GM23248 (cell line): Measurements from ENCODE around the gene SLC66A1. TPM values are rescaled to one million over a fixed set of nuclear protein-coding genes. Genes with fewer than 3 reads are reported as not detected.
A peak's percentile ranks its signal among the peaks of the same experiment; 100 is the strongest.

ENCODE experiments used
- DNase-seq: peaks from one replicate; pipeline ENCODE4 v3.0.0-alpha.2; 2015
- H2AFZ ChIP-seq: fragments of 200-600 bp; sonication (generic); 2 replicates; pipeline ENCODE4 v1.6.1; 2016; ENCODE audit warnings: antibody characterized with exemption
- H3F3A ChIP-seq: fragments of 200-600 bp; sonication (generic); 2 replicates; pipeline ENCODE4 v1.6.1; 2016; ENCODE audit warnings: mild to moderate bottlenecking, antibody characterized with exemption, mixed run types; ENCODE audit not compliant: insufficient read depth
- H3K27ac ChIP-seq: fragments of 200-600 bp; sonication (generic); 2 replicates; pipeline ENCODE4 v1.5.1; 2016; ENCODE audit warnings: mild to moderate bottlenecking
- H3K27me3 ChIP-seq: fragments of 200-600 bp; sonication (generic); replicated peaks from 2 replicates; pipeline ENCODE4 v1.6.1; 2016; ENCODE audit warnings: mild to moderate bottlenecking; ENCODE audit not compliant: insufficient read depth
- H3K36me3 ChIP-seq: fragments of 200-600 bp; sonication (generic); 2 replicates; pipeline ENCODE4 v1.6.1; 2016; ENCODE audit warnings: low read depth, mild to moderate bottlenecking
- H3K4me1 ChIP-seq: fragments of 200-600 bp; sonication (generic); 2 replicates; pipeline ENCODE4 v1.6.1; 2016; ENCODE audit warnings: mild to moderate bottlenecking; ENCODE audit not compliant: insufficient read depth
- H3K4me2 ChIP-seq: fragments of 200-600 bp; sonication (generic); one replicate; pipeline ENCODE4 v1.6.1; 2016; ENCODE audit warnings: mild to moderate bottlenecking; ENCODE audit not compliant: unreplicated experiment
- H3K4me3 ChIP-seq: fragments of 200-600 bp; sonication (generic); 2 replicates; pipeline ENCODE4 v1.5.1; 2016; ENCODE audit warnings: mild to moderate bottlenecking
- H3K79me2 ChIP-seq: fragments of 200-600 bp; sonication (generic); 2 replicates; pipeline ENCODE4 v1.6.1; 2016; ENCODE audit warnings: mild to moderate bottlenecking; ENCODE audit not compliant: insufficient read depth
- H3K9ac ChIP-seq: fragments of 200-600 bp; sonication (generic); 2 replicates; pipeline ENCODE4 v1.6.1; 2016; ENCODE audit warnings: mild to moderate bottlenecking
- H3K9me2 ChIP-seq: fragments of 200-600 bp; sonication (generic); 2 replicates; pipeline ENCODE4 v1.6.1; 2016; ENCODE audit warnings: mixed run types, mild to moderate bottlenecking, moderate library complexity; ENCODE audit not compliant: insufficient read depth
- H3K9me3 ChIP-seq: fragments of 200-600 bp; sonication (generic); one replicate; pipeline ENCODE4 v1.6.1; 2017; ENCODE audit warnings: low read depth
- H4K20me1 ChIP-seq: fragments of 200-600 bp; sonication (generic); 2 replicates; pipeline ENCODE4 v1.6.0; 2016; ENCODE audit not compliant: insufficient read depth
- EZH2 ChIP-seq: fragments of 200-600 bp; sonication (generic); IDR thresholded peaks from 2 replicates; pipeline ENCODE4 v1.6.1; 2018; ENCODE audit warnings: antibody characterized with exemption, mild to moderate bottlenecking; ENCODE audit not compliant: insufficient read depth, poor library complexity, severe bottlenecking
- EZH2phosphoT487 ChIP-seq: fragments of 200-600 bp; sonication (generic); IDR thresholded peaks from 2 replicates; pipeline ENCODE4 v1.6.1; 2018; ENCODE audit warnings: antibody characterized with exemption, moderate library complexity, mild to moderate bottlenecking, low read depth; ENCODE audit not compliant: insufficient read depth
- WGBS, 2 experiments: methylation state at CpG; one replicate each; pipeline ENCODE4 v1.1.6; 2015 to 2017; ENCODE audit warnings: low lambda C conversion rate in 2 of 2, low coverage in 1 of 2; ENCODE audit errors: missing lambda C conversion rate in 2 of 2; 5-methylcytosine and 5-hydroxymethylcytosine counted together
- in situ Hi-C: fragments of 300-500 bp; cut with MboI; formaldehyde crosslinking; loops from 2 replicates; pipeline ENCODE4 v1.15.0; 2020
- polyA plus RNA-seq: library from polyadenylated mRNA; unstranded; fragments of >200 nt; fragmentation: Nextera tagmentation; extraction: Ambion mirVana; gene quantifications from 2 replicates; pipeline ENCODE4 v1.2.1, GENCODE V29; 2016
- total RNA-seq: library from RNA; depleted of rRNA; stranded (reverse); fragments of >200 nt; shearing (Covaris generic); gene quantifications from 2 replicates; pipeline ENCODE4 v1.2.3, GENCODE V29; 2014

The SLC66A1 gene
- total and polyA plus RNA-seq, 2 experiments from 2014 or later = 13.5 to 16.2 TPM

- no peaks in the 10 kb centered on the region for H3K9me2 ChIP-seq
- no peak for TF ChIP-seq EZH2phosphoT487
- TF ChIP-seq EZH2 = no peak
- peaks cover 7% of the 10 kb centered on the region; the same call in 1 of the 2 replicates for H3F3A ChIP-seq
- no peak for DNase-seq
- H2AFZ ChIP-seq = no peak overlapping the region
- no peak overlapping the region for H3K9ac ChIP-seq
- in situ Hi-C loops = no loop called here
- no peak overlapping the region for H3K4me2 ChIP-seq
- H3K36me3 ChIP-seq = peaks cover 12% of the 10 kb centered on the region; the same call in 1 of the 2 replicates
- H3K27ac ChIP-seq = no peak overlapping the region
- H3K27me3 ChIP-seq = no peaks in the 10 kb centered on the region
- no peaks in the 10 kb centered on the region for H3K4me1 ChIP-seq
- no peaks in the 10 kb centered on the region for H3K9me3 ChIP-seq
- no peaks in the 10 kb centered on the region for H3K79me2 ChIP-seq
- 93 to 96% methylated on average over 19 of the region's 19 CpGs for WGBS, 2 experiments
- no peaks in the 10 kb centered on the region for H4K20me1 ChIP-seq
- H3K4me3 ChIP-seq = no peak overlapping the region
Measured at GRCh38 chr1:19339214-19339861, 27.2 kb downstream of the SLC66A1 start.

GRCh38 chr1:19340387-19340937 is 28.3 kb downstream of the SLC66A1 start:
- peaks cover 12% of the 10 kb centered on the region; the same call in 1 of the 2 replicates for H3K36me3 ChIP-seq
- H3F3A ChIP-seq = peaks cover 7% of the 10 kb centered on the region; the same call in 1 of the 2 replicates
- H3K9ac ChIP-seq = no peak overlapping the region
- H4K20me1 ChIP-seq = no peaks in the 10 kb centered on the region
- no peak overlapping the region for H3K4me3 ChIP-seq
- TF ChIP-seq EZH2phosphoT487 (no peak), EZH2 (no peak)
- no peaks in the 10 kb centered on the region for H3K9me2 ChIP-seq
- DNase-seq = no peak
- H3K79me2 ChIP-seq = no peaks in the 10 kb centered on the region
- H3K4me1 ChIP-seq = no peaks in the 10 kb centered on the region
- H2AFZ ChIP-seq = no peak overlapping the region
- no peaks in the 10 kb centered on the region for H3K27me3 ChIP-seq
- no peak overlapping the region for H3K4me2 ChIP-seq
- no peaks in the 10 kb centered on the region for H3K9me3 ChIP-seq
- H3K27ac ChIP-seq = no peak overlapping the region
- WGBS, 2 experiments = 93% methylated on average over 14 of the region's 14 CpGs
- in situ Hi-C loops = no loop called here

DNA sequence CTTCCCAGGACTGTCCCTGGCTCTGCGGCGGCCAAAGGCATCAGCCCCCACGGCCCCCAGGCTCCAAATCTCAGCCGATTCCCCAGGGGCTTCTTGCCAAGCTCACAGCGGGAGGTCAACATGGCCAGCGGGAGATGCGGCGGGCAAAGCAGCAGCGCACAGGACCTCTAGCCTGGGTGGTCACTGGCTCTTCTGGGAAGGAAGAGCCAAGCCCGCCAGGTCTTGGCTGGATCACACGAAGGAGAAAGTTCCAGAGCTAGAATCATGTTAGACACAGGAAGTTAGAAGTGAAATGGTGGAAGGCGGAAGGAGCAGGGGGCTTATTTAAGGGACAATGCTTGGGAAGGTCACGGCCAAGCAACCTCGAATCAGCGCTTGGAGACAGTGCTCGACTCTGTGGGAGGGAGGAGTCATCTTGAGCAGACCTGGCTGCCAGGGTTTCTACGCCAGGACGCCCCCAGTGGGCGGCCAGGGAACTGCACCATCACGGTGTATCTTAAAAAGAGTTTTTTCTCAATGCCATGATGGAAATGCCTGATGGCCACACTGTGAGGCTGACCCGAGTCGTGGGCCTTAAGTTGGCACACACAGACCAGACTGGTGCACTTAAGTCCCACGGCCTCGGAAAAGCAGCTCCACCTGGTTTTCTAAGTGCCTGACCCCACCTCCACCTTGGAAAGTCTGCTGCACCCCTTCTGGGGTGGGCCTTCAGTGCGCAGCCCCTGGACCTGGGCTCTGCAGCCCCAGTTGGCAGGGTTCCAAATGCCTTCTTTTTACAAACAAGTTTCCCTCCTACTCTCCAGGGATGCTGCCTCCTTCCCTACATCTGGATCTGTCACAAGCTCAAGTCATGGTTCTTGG is 29.3 kb downstream of the SLC66A1 start:
- H3F3A ChIP-seq = peaks cover 7% of the 10 kb centered on the region; the same call in 1 of the 2 replicates
- 66 to 67% methylated on average over 25 of the region's 25 CpGs for WGBS, 2 experiments
- in situ Hi-C loops = no loop called here
- H3K9ac ChIP-seq = no peak overlapping the region
- H2AFZ ChIP-seq = no peak overlapping the region
- 0 out of 2 replicates have a peak, but pooled peaks cover 1% of the 10 kb centered on the region for H3K79me2 ChIP-seq
- no peaks in the 10 kb centered on the region for H4K20me1 ChIP-seq
- H3K4me1 ChIP-seq = no peaks in the 10 kb centered on the region
- H3K4me2 ChIP-seq = no peak overlapping the region
- TF ChIP-seq EZH2phosphoT487 = no peak
- TF ChIP-seq EZH2 = no peak
- no peaks in the 10 kb centered on the region for H3K9me2 ChIP-seq
- H3K4me3 ChIP-seq = no peak overlapping the region
- H3K27ac ChIP-seq = no peak overlapping the region
- H3K27me3 ChIP-seq = no peaks in the 10 kb centered on the region
- peak; percentile 84 for DNase-seq
- no peaks in the 10 kb centered on the region for H3K9me3 ChIP-seq
- H3K36me3 ChIP-seq = peaks cover 12% of the 10 kb centered on the region; the same call in 1 of the 2 replicates

GRCh38 chr1:19342062-19342750 is 30.1 kb downstream of the SLC66A1 start:
- Histone ChIP-seq H3K9me3 (no peaks in the 10 kb centered on the region), H4K20me1 (no peaks in the 10 kb centered on the region), H3K27ac (no peak overlapping the region), H3K36me3 (peaks cover 12% of the 10 kb centered on the region; the same call in 1 of the 2 replicates), H3K4me3 (no peak overlapping the region), H3K27me3 (no peaks in the 10 kb centered on the region), H3K4me2 (no peak overlapping the region), H2AFZ (no peak overlapping the region), H3K9me2 (no peaks in the 10 kb centered on the region), H3K9ac (no peak overlapping the region), H3F3A (peaks cover 2% of the 10 kb centered on the region; the same call in 1 of the 2 replicates), H3K4me1 (no peaks in the 10 kb centered on the region), H3K79me2 (peaks cover 7% of the 10 kb centered on the region; the same call in 1 of the 2 replicates)
- WGBS, 2 experiments = 56 to 57% methylated on average over 25 to 27 of the region's 27 CpGs
- DNase-seq = no peak
- TF ChIP-seq EZH2phosphoT487 (no peak), EZH2 (no peak)
- in situ Hi-C loops = no loop called here
